ENCODE data around the gene TMPRSS3. TPM values are rescaled to one million over a fixed set of nuclear protein-coding genes. Genes with fewer than 3 reads are reported as not detected.

TMPRSS3 gene
- total RNA-seq = 10 to 100 TPM in 1 of 4 donors, 1 to 10 TPM in 3; 5.0 to 12.6 (median 6.2) TPM

GRCh38 chr21:42395905-42396651 is at the start of gene TMPRSS3:
TMPRSS3 (minus strand) TSS chr21:42396052; CDS start chr21:42395417, 635 bp downstream.
- H3K4me3 ChIP-seq (replicated peaks in 1 of 3) = no peak within 1 kb of the TSS
- TF ChIP-seq CTCF (IDR thresholded peaks at IDR 0.05) (no peak), POLR2A (IDR thresholded peaks at IDR 0.05) (peak in 1 of 2 donors; percentile 17)
- no peaks in the 10 kb centered on the region for H3K9me3 ChIP-seq
- intact Hi-C loops (cut with DNase I) = no loop called here
- no peaks in the 10 kb centered on the region for H3K36me3 ChIP-seq
- peak within 1 kb of the TSS in 2 of 3 donors; percentile 43 to 55 for H3K27ac ChIP-seq
- no peaks in the 10 kb centered on the region for H3K27me3 ChIP-seq
- DNase-seq = peak; percentile 62 to 69
- WGBS, 2 donors = 68 to 81% methylated on average over 17 of the region's 17 CpGs
- H3K4me1 ChIP-seq = peaks cover 9% of the 10 kb centered on the region in 2 donors

- Histone ChIP-seq H3K27me3 (no peaks in the 10 kb centered on the region), H3K9me3 (no peaks in the 10 kb centered on the region), H3K36me3 (no peaks in the 10 kb centered on the region), H3K27ac (no peak overlapping the region), H3K4me1 (peaks cover 0 to 5% of the 10 kb centered on the region in 2 donors), H3K4me3 (replicated peaks in 1 of 3) (no peak overlapping the region)
- intact Hi-C loops (cut with DNase I) = loop anchor here (5.0 kb wide), 2 partner anchors 138 to 293 kb away; no protein-coding TSS in a partner anchor
- no peak for DNase-seq
- TF ChIP-seq CTCF (IDR thresholded peaks at IDR 0.05) (no peak), POLR2A (IDR thresholded peaks at IDR 0.05) (no peak)
- WGBS, 2 donors = 85 to 86% methylated on average over 5 to 7 of the region's 7 CpGs
Measured at GRCh38 chr21:42445311-42445710, 49.5 kb upstream of the TMPRSS3 start.

GRCh38 chr21:42444745-42445059 is 48.9 kb upstream of the TMPRSS3 start:
- 79 to 80% methylated on average over 10 of the region's 10 CpGs for WGBS, 2 donors
- H3K27me3 ChIP-seq = no peaks in the 10 kb centered on the region
- no peak overlapping the region for H3K27ac ChIP-seq
- no peak overlapping the region for H3K4me3 ChIP-seq (replicated peaks in 1 of 3)
- no peaks in the 10 kb centered on the region for H3K36me3 ChIP-seq
- no peaks in the 10 kb centered on the region for H3K9me3 ChIP-seq
- intact Hi-C loops (cut with DNase I) = loop anchor here (5.0 kb wide), 2 partner anchors 137 to 292 kb away; no protein-coding TSS in a partner anchor
- no peak for DNase-seq
- TF ChIP-seq POLR2A (IDR thresholded peaks at IDR 0.05) (no peak), CTCF (IDR thresholded peaks at IDR 0.05) (no peak)
- H3K4me1 ChIP-seq = peaks cover 0 to under 1% of the 10 kb centered on the region in 2 donors

- DNase-seq = no peak
- Histone ChIP-seq H3K9me3 (no peaks in the 10 kb centered on the region), H3K4me3 (replicated peaks in 1 of 3) (no peak overlapping the region), H3K4me1 (no peaks in the 10 kb centered on the region), H3K36me3 (no peaks in the 10 kb centered on the region), H3K27me3 (no peaks in the 10 kb centered on the region), H3K27ac (no peak overlapping the region)
- TF ChIP-seq CTCF (IDR thresholded peaks at IDR 0.05) = no peak
- no peak for TF ChIP-seq POLR2A (IDR thresholded peaks at IDR 0.05)
- WGBS, 2 donors = 86 to 89% methylated on average over 27 of the region's 34 CpGs
- intact Hi-C loops (cut with DNase I) = no loop called here
Measured at GRCh38 chr21:42443876-42444744, 48.3 kb upstream of the TMPRSS3 start.

Data from thyroid gland (tissue), 4 donors.